Ovary (tissue), 9 donors: ENCODE data around the gene LRIF1. TPM values are rescaled to one million over a fixed set of nuclear protein-coding genes. Genes with fewer than 3 reads are reported as not detected.

ENCODE experiments used
- DNase-seq, 5 donors: peaks; one replicate each; pipeline ENCODE4 v3.0.0-alpha.2; 2019 to 2020
- H3K27ac ChIP-seq, 2 donors: fragments of 200-600 bp; one replicate each; pipeline versions ENCODE4 v1.5.1 to v1.8.0; 2019 to 2022
- H3K27me3 ChIP-seq: fragments of 200-600 bp; one replicate; pipeline ENCODE4 v1.8.0; 2022
- H3K36me3 ChIP-seq: fragments of 200-600 bp; sonication (generic); one replicate; pipeline ENCODE4 v1.5.1; 2019
- H3K4me1 ChIP-seq: one replicate; pipeline ENCODE4 v1.8.1; 2013; ENCODE audit warnings: mild to moderate bottlenecking, moderate library complexity; ENCODE audit not compliant: insufficient read depth
- H3K4me3 ChIP-seq: fragments of 200-600 bp; sonication (generic); one replicate; pipeline ENCODE4 v1.5.1; 2017
- H3K9me3 ChIP-seq, 2 donors: fragments of 200-600 bp in 1 of 2; sonication (generic) in 1 of 2; one replicate each; pipeline versions ENCODE4 v1.5.1 to v1.8.1; 2013 to 2019; ENCODE audit warnings: mild to moderate bottlenecking in 1 of 2, moderate library complexity in 1 of 2
- EP300 ChIP-seq: sonication (generic); formaldehyde crosslinking; IDR thresholded peaks from one replicate; pipeline ENCODE4 v1.6.1; 2017; ENCODE audit warnings: antibody characterized with exemption
- POLR2A ChIP-seq: fragments of 450-650 bp; IDR thresholded peaks from one replicate; pipeline ENCODE4 v1.6.1; 2017; ENCODE audit warnings: antibody characterized with exemption, mild to moderate bottlenecking, moderate library complexity
- WGBS, 3 donors: extraction: QIAGEN DNeasy Blood & Tissue Kit in 1 of 3; methylation state at CpG; one replicate each; pipeline versions ENCODE4 v1.1.5 to v1.1.7; 2013 to 2017; 5-methylcytosine and 5-hydroxymethylcytosine counted together
- intact Hi-C, 4 donors: fragments of 100-400 bp; cut with DNase I; formaldehyde crosslinking; loops; one replicate each; pipeline versions ENCODE4 v1.11.0 to v1.15.1; 2022 to 2023
- polyA plus RNA-seq, 2 donors: library from polyadenylated mRNA; stranded (reverse); fragments of 200-250 nt in 1 of 2; fragments of 350-450 nt in 1 of 2; fragmentation: Illumina TruSeq in 1 of 2; extraction: RNeasy Lipid Tissue Mini Kit (QIAGEN cat#74804) in 1 of 2; gene quantifications; one replicate each; pipeline ENCODE4 v1.2.3, GENCODE V29; 2013 to 2014
- total RNA-seq, 7 donors: library from RNA; depleted of rRNA in 2 of 7; stranded (reverse); fragments of >200 nt in 2 of 7; fragmentation: NEBNext Ultra II Directional in 3 of 7; extraction: Animal tissue kit (Norgen Biotek cat#: 25700) in 3 of 7; gene quantifications; one replicate each; pipeline versions ENCODE4 v1.1.0 to v1.2.4, GENCODE V29; 2016 to 2023
- TF ChIP-seq, protein P1 (sequence below), 3 donors: fragments of 450-650 bp in 2 of 3; fragments of 200-600 bp in 1 of 3; IDR thresholded peaks; one replicate each; pipeline versions ENCODE4 v1.5.1 to v1.8.0; 2016 to 2022; ENCODE audit warnings: antibody characterized with exemption in 3 of 3, mild to moderate bottlenecking in 1 of 3
- donor health status: DM: no; HTN: no; CAD: no; lungs with moderate emphysema.
- donor health status: DM: no; HTN: no; CAD: no.
- donor health status: Bipolar disorder and iron deficiency.
- donor health status: DM: yes; HTN: yes; CAD: no.
- donor health status: DM: no; HTN: no; CAD: no.
- donor health status: DM: yes; HTN: yes; CAD: no.

The LRIF1 gene
- total and polyA plus RNA-seq, 9 donors, result 7.2 to 25.6 (median 12.6) TPM

DNA sequence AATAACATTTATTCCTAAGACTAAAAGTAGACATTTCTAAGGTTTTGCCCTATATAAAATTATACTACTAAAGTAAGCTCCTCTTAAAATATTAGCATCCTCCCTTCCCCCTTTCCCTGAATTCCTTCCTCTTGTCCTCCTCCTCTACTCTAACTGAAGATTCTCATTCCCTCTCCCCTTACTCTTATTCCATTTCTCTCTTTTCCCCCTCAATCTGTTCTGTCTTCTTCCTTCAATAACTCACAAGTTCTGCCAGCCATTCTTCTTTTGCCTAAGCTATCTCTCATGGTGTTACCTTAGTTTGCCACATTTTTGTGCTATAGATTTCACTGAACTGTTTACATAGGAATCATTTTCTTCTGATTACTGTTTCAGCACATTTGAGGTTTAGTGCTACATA is 10.7 kb downstream of the LRIF1 start:
- H3K27ac ChIP-seq, result no peak overlapping the region
- no peak overlapping the region for H3K4me3 ChIP-seq
- no peaks in the 10 kb centered on the region for H3K4me1 ChIP-seq
- peaks cover 0 to 7% of the 10 kb centered on the region in 2 donors for H3K9me3 ChIP-seq
- DNase-seq, result no peak
- no peaks in the 10 kb centered on the region for H3K27me3 ChIP-seq
- H3K36me3 ChIP-seq, result no peaks in the 10 kb centered on the region
- intact Hi-C loops, result no loop called here
- TF ChIP-seq, protein P1, sequence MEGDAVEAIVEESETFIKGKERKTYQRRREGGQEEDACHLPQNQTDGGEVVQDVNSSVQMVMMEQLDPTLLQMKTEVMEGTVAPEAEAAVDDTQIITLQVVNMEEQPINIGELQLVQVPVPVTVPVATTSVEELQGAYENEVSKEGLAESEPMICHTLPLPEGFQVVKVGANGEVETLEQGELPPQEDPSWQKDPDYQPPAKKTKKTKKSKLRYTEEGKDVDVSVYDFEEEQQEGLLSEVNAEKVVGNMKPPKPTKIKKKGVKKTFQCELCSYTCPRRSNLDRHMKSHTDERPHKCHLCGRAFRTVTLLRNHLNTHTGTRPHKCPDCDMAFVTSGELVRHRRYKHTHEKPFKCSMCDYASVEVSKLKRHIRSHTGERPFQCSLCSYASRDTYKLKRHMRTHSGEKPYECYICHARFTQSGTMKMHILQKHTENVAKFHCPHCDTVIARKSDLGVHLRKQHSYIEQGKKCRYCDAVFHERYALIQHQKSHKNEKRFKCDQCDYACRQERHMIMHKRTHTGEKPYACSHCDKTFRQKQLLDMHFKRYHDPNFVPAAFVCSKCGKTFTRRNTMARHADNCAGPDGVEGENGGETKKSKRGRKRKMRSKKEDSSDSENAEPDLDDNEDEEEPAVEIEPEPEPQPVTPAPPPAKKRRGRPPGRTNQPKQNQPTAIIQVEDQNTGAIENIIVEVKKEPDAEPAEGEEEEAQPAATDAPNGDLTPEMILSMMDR (IDR thresholded peaks at IDR 0.05), result no peak
- TF ChIP-seq POLR2A (no peak), EP300 (no peak)

DNA sequence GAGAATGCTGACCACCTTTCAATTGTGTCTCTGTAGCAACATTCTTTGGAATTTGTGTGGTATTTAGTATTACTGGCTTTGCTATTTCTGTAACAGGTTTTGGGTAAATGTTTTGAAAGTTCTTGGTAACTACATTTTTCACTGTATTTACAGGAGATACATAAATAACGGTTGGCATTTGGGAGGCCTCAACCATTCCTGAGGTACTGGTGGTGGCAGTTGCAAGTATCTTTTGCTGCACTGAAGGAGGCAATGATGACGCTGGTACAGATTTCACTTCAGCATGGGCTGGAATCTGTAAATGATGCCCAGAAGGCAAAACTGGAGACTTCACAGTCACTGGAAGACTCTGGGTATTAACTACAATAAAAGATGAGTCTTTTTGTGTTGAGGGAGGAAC is 11.7 kb downstream of the LRIF1 start:
- intact Hi-C loops, result no loop called here
- Histone ChIP-seq H3K27me3 (no peaks in the 10 kb centered on the region), H3K36me3 (no peaks in the 10 kb centered on the region), H3K4me3 (no peak overlapping the region), H3K9me3 (peaks cover 0 to 7% of the 10 kb centered on the region in 2 donors), H3K4me1 (no peaks in the 10 kb centered on the region), H3K27ac (no peak overlapping the region)
- no peak for DNase-seq
- 95 to 98% (median 96%) methylated on average over 2 of the region's 2 CpGs for WGBS, 3 donors
- TF ChIP-seq POLR2A, result no peak
- no peak for TF ChIP-seq EP300
- TF ChIP-seq, protein P1 (IDR thresholded peaks at IDR 0.05), result no peak

DNA sequence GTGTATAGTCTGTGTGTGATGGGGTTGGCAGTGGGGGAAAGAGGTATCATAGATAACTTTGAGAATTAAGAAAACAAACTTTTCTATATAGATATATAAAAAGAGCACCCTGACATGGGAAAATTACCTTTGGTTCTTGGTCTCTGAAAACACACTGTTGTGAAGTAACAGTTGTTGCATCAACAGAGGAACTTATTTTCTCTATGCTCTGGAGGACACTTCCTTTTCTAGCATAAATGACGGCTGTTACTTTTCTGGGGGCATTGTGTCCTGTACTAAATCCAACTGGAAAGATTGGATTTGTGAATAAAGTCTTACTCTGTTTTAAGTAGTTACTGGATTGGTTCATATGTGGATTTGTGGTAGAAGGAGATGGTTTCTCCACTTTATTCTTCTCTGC is 12.6 kb downstream of the LRIF1 start:
- intact Hi-C loops, result no loop called here

DNA sequence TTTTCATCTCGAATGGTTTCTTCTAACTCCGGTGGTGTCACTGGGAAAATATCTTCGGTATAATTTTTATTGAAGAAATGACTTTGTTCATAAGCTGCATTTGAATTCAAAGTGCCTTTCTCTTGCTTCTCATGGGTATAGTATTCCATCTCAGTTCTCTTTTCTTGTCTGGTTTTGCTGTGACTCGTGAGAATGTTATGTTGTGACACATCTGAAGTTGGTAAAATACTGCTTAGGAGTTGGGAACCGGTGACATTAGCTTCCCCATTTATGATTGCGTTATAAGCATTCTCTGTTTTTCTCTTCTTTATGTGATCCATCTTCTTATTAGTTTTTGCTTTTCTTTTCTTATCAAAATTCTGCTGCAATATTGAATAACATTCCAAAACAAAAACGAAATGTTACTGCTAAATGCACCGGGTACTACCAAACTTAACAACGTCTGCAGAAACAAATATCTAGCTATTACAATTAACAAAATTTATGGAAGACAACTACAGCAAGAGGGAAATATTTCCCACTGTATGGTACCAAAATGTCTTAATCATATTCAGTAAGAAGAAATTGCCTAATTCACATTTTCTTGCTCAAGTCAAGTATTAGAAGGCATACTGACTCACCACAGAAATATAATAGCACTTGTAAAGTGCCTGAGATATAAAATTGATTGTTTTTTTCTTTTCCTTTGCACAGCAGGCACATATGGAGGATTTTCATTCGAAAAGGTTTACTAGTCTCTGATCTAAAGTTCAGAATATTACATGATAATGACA is 15.5 kb downstream of the LRIF1 start:
- H3K4me3 ChIP-seq, result no peak overlapping the region
- no peak for TF ChIP-seq EP300
- no peak for TF ChIP-seq POLR2A
- TF ChIP-seq, protein P1 (IDR thresholded peaks at IDR 0.05), result no peak
- H3K36me3 ChIP-seq, result no peaks in the 10 kb centered on the region
- H3K27me3 ChIP-seq, result no peaks in the 10 kb centered on the region
- 93 to 95% (median 94%) methylated on average over 10 of the region's 10 CpGs for WGBS, 3 donors
- H3K27ac ChIP-seq, result no peak overlapping the region
- DNase-seq, result no peak
- H3K9me3 ChIP-seq, result peaks cover 0 to 7% of the 10 kb centered on the region in 2 donors
- intact Hi-C loops, result no loop called here
- no peaks in the 10 kb centered on the region for H3K4me1 ChIP-seq

More for the DNA sequence above, 12.6 kb downstream of the LRIF1 start:
- H3K36me3 ChIP-seq, result no peaks in the 10 kb centered on the region
- no peak overlapping the region for H3K4me3 ChIP-seq
- H3K9me3 ChIP-seq, result peaks cover 0 to 7% of the 10 kb centered on the region in 2 donors
- no peaks in the 10 kb centered on the region for H3K27me3 ChIP-seq
- H3K27ac ChIP-seq, result no peak overlapping the region
- TF ChIP-seq EP300 (no peak), POLR2A (no peak)
- TF ChIP-seq, protein P1 (IDR thresholded peaks at IDR 0.05), result no peak
- no peaks in the 10 kb centered on the region for H3K4me1 ChIP-seq
- 93 to 100% (median 97%) methylated on average over 1 of the region's 1 CpG for WGBS, 3 donors
- DNase-seq, result no peak
